Bone marrow (tissue), 2 donors: ENCODE data around the gene CDH20.
"Not testable (repeated sequence)": the region's sequence is repeated elsewhere in the genome, so short reads cannot be mapped to it uniquely, and the experiment has no call there.

ENCODE experiments used
- DNase-seq, 2 donors: peaks; one replicate each; lab custom pipeline; 2025; lab: John Stamatoyannopoulos, UW

The CDH20 gene

DNA sequence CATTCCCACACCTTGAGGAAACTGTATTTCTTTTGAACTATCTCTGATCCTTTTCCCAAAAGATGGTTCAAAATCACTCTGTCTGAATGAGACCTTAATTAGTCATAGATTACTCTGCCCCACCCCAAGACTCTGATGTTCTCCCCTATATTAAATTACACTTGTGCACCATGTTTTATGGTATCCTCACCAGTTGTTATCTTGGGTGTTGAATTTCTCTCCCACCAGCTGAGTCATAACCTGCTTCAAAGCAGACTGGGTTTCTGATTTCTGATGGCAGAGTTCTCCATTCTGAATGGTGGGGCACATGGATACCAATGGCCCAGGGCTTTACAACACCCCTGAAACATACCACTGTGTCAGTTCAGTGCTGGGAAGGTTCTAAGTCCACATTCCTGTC, 15.0 kb downstream of the CDH20 start:
- no peak for DNase-seq

GRCh38 chr18:61350578-61350977, 17.3 kb downstream of the CDH20 start:
- DNase-seq = no peak

GRCh38 chr18:61352059-61352458, 18.8 kb downstream of the CDH20 start:
- no peak for DNase-seq

DNA sequence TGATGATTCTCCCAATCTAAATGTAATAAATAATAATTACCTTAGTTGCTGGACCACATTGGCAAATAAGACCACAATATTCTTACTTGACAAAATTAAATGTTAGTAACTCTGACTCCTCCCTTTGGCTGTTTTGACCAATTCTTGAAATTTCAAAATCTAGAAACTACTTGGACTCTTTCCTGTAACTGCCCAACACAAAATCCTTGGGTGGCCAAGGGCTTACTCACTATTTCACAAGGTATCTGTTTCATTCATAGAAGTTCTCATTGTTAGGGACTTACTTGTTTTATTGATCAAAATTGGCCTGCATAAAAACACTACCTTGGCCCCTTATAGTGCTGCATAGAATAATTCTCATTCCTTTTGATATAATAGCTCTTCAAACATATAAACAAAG, 19.4 kb downstream of the CDH20 start:
- no peak for DNase-seq

- no peak for DNase-seq
Measured at GRCh38 chr18:61360404-61361383, 27.5 kb downstream of the CDH20 start.

GRCh38 chr18:61362511-61362910, 29.3 kb downstream of the CDH20 start:
- DNase-seq = no peak

DNA sequence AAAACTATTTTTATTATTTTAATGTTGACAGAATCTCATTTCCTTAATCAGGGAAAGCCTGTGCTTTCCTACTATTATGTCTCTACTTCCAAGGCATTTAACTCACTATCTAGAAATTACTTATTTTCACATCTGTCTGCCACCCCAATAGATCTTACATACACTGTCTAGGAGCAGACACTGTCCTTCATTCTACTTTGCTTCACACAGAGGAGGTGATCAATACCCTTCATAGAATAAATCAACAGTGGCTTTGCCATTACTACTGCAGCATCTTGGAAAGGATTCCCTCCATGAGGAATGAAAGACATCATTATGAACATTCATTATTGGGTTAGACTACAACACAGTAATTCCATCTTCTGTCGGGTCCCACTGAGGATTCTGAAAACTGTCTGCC, 31.7 kb downstream of the CDH20 start:
- DNase-seq = no peak

GRCh38 chr18:61368001-61368400, 34.8 kb downstream of the CDH20 start:
- DNase-seq = no peak

DNA sequence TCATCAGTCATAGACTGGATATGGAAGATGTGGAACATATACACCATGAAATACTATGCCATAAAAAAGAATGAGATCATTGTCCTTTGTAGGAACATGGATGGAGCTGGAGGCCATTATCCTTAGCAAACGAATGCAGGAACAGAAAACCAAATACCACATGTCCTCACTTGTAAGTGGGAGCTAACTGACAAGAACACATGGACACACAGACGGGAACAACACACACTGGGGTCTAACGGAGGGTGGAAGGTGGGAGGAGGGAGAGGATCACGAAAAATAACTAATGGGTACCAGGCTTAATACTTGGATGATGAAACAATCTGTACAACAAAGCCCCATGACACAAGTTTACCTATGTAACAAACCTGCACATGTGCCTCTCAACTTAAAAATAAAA, 36.4 kb downstream of the CDH20 start:
- not testable (repeated sequence) for DNase-seq

DNA sequence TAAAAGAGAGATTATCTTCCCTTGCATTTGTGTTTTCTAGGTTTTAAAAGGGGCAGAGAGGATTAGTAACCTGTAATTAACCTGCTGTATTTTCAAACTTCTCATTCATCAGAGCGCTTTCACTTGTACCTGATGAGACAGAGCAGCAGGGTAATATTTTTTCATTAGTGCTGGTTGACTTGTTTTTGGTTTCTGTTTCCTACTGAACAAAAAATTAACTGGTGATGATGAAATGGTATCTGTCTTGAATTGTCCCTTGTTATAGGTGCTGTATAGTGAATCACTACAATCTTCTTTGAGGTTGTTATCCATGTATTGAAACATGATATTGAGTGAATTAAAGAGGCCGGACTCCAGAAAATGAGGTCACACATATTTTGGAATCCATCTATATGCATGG, 37.9 kb downstream of the CDH20 start:
- DNase-seq = no peak

DNA sequence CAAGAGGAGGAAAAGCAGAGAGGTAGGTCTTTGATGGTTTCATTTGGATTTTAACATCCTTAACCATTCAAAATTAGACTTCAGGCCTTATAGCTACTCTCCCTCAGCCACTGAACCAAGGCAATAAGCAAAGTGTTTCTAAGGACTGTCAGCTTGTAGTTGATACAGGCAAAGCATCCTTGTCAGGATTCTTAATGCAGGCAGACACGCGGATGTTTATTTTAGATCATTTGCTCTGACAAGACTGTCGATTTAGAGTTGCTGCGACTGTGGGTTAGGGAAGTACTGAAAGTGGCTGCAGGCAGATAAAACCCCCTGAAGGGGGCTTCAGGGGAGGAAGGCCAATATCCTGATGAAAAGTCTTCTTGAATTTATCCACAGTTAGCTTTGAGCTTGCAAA, 46.6 kb downstream of the CDH20 start:
- DNase-seq = no peak

DNA sequence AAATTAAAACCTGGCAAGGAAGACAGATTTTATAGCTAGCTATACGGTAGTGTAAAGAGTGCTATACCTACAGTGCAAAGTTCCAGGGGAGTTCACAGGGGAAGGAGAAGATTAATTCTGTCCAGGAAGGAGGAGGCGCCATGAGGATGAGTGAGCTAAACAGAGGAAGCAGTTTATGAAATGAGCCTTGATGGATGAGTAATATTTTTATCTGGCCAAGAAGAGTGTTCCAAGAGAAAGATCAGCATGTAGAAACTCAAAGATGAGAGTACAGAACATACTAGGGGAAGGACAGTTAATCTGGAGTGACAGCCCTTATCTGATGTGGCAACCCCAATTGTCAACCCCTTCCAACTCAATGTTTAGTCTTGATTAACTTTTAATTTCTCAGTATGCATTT, 54.8 kb downstream of the CDH20 start:
- DNase-seq = no peak

DNA sequence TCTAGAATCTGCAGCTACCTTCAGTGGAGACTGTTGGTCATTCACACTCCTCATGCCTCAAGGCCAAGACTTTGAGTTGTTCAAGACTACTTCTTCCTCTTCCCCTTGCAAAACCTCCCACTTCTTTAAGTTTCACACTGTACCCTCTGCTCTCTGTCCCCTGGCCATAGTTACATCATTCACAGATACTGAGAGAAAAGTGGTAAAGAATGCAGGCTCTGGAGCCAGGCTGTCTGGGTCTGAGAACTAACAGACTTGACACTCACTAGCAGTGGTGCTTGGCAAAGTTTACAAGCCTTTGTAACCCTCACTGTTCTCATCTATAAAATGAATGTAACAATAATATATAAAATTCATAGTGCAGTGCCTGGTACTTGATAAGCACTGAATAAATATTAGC, 61.8 kb downstream of the CDH20 start:
- DNase-seq = no peak

GRCh38 chr18:61397222-61397621, 64.0 kb downstream of the CDH20 start:
- DNase-seq = no peak

GRCh38 chr18:61398961-61399705, 65.9 kb downstream of the CDH20 start:
- no peak for DNase-seq

DNA sequence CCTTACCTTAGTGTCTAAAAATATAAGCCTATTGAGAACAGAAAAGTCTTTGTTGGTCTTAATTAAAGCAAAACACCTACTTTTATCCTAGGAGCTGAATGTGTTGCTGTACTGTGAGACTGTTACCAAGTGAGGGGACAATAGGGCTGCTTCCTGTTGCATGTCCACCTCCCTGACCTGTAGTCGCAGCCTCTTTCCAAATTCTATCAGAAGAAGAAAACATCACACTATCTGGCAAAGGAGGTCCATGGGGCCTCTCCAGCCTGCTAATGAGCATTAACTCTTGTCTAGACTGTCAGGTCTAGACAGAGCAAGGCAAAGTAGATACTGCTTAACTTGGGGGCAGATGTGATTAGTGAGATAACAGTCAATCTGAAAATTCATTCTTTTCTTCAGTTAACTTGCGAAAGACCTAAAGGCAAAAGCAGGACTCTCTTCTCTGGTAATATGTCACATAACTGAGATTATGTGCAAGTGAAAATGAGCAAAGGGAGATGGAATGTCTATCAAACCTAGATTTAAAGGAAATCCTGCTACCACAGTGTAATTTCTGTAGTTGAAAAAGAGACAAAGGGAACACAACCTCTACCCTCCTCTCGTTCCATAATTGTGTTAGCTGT, 66.9 kb downstream of the CDH20 start:
- no peak for DNase-seq

- no peak for DNase-seq
Measured at GRCh38 chr18:61400716-61401115, 67.5 kb downstream of the CDH20 start.

GRCh38 chr18:61402726-61403125, 69.5 kb downstream of the CDH20 start:
- no peak for DNase-seq

DNA sequence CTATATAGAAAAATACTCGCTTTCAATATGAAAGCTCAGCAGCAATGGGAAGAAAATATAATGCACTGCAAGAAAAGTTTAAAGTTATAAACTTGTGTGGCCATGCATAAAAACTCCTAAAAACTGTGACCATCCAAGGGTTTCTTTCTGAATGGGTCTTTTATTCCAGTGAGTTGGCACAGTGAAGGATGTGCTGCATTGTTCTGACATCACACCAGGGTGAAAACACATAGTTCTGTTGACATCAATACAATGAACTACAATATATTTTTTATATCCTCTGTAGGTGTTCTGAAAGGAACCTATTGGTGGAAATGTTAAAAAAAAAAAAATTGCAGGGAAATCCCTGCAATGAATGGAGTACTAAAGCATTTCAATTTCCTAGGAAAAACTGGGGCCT, 80.2 kb downstream of the CDH20 start:
- DNase-seq = no peak

- DNase-seq = no peak
Measured at GRCh38 chr18:61414086-61414485, 80.9 kb downstream of the CDH20 start.

DNA sequence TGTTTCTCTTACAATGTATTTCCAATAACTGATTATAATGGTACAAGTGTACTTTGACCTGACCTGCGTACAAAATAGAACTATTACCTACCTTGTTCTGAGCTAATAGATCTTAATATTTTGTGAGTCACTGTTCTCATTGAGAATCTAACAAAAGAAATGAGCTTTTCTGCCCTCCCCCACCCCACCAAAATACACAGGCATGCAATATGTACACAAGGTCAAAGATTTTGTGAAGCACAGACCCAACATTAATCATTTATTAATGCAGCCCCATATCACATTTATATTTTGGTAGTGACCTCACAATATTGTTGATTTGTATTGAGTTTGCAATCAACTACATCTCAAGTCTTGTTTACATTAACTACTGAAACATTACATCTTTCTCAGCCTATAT, 86.5 kb downstream of the CDH20 start:
- no peak for DNase-seq

DNA sequence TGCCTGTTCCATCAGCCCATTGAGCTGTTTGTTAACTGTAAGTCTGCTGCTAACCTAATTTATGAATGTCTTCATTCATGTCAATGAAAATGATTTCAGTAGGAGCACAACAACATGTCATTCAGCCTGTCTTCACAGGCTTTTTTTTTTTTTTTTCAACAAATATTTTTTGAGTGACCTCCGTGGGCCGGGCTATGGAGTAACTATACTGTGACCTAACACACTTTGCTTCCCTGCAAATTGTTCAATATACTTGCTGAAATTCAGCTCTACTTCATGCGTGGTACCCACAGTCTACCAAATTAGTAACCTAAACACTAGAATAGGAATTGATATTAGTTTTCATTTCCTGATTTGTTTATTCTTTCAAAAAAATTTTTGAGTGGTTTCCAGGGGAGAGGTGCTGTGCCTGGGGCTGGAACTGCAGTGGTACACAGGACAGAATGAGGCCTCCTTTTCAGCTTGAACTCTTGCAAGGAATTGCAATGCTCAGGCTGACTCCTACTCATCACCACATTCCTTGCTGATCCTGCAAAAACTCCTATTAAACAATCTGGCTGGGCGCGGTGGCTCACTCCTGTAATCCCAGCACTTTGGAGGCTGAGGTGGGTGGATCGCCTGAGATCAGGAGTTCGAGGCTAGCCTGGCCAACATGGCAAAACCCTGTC, 87.1 kb downstream of the CDH20 start:
- DNase-seq = no peak
